Smooth muscle cell of the brain vasculature (primary cell): Measurements from ENCODE around the gene ZNF778.

Source experiments
- DNase-seq: peaks from one replicate; pipeline ENCODE4 v3.0.0-alpha.2; 2012; ENCODE audit warnings: low read depth, low spot score

Gene ZNF778

GRCh38 chr16:89193576-89194293 lies 23.8 kb upstream of the ZNF778 start:
- DNase-seq, result no peak

- DNase-seq, result no peak
Observed at GRCh38 chr16:89194340-89195311, 22.9 kb upstream of the ZNF778 start.

DNA sequence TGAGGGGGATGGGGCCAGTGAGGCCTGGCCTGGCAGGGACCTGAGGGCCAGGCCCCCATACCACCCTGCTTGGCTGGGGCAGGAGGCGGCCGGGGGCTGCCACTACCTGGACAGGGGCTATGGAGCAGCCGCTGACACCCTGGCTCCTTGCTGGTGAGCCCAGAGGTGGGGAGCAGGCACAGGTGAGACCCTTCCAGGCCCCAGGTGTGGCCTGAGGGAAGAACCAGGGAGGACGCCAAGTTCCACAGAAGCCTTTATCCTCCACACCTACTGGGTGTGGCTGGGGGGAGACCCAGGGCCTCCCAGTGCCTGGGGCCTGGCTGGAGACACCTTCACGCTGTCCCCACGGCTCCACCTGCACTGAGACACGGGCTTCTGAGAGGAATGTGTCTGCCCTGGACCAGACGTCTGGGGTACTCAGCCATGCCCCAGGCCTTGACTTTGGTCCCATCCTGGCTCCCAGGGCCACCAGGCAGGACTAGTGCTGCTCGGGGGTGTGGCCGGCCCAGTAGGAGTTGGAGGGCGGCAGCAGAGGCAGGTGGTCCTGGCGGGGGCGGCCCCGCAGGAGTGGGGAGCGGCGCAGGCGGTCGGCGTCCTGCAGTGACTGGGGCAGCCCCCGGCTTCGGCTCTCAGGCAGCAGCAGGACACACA lies 21.9 kb upstream of the ZNF778 start:
- no peak for DNase-seq

- DNase-seq, result no peak
Observed at GRCh38 chr16:89197033-89197632, 20.4 kb upstream of the ZNF778 start.

GRCh38 chr16:89197633-89198416 lies 19.7 kb upstream of the ZNF778 start:
- DNase-seq, result no peak

- no peak for DNase-seq
Observed at GRCh38 chr16:89198417-89199240, 18.9 kb upstream of the ZNF778 start.

DNA sequence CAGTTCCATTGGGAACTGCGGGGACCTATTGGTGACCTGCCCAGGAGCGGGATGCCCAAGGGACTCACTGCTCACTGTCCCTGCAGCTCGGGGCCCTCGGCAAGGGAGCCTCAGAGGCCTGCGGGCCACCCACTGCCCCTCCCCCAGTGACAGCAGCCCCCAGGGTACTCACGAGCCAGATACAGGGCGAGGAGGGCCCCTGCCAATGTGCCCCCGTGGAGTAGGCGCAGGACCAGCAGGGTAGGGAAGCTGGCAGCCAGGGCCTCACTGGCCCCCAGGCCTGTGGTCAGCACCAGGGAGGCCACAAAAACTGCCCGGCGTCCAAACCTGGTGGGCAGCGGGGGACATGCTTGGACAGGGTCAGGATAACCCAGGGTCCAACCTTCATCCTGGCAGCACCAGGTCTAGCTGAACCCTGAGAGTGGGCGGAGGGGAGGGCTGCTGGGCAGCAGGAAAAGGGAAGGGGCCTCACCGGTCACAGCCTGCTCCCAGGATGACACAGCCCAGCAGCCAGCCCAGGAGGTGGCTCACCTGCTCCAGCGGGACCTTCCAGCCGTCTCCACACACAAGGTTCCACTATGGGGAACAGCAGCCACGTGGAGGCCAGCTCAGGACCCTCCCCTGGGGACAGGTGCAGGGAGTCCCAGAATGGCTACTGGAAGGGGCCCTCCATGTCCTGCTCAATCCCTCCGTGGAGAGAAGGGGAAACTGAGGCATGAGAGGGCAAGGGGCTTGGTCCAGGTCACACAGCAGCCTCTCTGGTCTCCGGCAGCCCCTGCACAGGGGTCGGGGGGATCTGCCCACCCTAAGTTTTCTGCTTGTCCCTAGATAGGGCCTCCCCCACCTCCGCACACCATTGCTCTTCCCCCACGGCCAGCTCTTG lies 18.0 kb upstream of the ZNF778 start:
- no peak for DNase-seq

DNA sequence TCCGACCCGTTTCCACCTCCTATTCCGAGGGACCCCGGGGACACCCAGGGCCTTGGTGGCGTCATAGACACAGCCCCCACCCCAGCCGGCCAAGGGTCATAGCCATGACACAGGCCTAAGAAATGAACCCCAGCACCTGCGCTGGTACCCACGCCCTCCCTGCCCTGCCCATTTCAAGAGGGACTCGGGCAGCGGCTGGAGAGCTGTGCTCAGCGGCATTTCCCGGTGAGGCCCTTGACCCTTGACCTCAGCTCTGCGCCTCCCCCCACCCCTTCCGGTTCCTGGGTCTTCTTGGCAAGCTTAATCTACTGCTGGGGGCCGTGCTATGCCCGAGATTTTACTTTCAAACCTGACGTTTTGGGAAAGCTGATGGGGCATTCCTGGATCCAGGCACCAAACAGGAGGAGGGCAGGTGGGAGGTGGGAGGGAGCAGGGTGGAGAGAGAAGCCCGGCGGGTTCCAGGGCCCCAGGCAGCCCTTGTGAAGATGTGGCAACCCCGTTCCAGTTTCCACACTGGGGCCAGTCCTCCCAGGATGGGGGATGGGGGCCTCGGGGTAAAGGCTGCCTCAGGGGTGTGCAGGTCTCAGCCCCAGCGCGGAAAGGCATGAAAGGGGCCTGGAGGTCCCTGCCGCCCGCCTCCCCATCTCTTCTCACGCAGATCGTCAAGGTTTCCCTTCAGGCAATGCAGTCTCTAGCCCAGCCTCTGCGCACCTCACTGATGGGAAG lies 17.2 kb upstream of the ZNF778 start, which contains the start of gene SLC22A31:
SLC22A31 (minus strand) TSS at position 414 of the 726 bp plus-strand sequence; CDS start at position 378, 36 bp downstream.
- DNase-seq, result no peak

DNA sequence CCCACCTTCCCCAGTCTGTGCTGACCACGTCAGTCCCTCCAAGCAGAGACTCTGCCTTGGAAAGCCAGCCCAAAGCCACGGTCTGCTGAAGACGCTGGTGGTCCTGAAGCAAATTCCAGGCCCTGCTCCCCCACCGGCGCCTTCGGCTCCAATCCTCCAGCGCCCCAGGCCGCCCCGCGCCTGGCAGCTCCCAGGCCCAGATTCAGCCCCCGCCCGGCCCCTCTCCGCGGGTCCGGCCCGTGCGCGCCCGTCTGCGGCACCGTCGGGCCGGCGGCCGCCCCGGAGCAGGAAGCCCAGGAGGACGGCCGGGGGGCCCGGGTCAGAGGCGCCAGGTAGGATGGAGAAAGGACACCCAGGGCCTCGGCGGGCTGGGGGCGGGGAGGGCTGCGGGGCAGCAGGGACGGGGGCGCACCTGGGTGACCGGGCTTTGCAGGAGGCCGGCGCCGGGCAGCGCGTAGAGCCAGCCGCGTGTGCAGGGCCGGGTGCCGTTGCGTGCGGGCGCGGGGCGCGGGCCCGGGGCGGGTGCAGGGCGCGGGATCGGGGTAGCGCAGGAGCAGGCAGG lies 16.6 kb upstream of the ZNF778 start:
- DNase-seq, result no peak

GRCh38 chr16:89201439-89202377 lies 15.8 kb upstream of the ZNF778 start:
- DNase-seq, result no peak

GRCh38 chr16:89202422-89203215 lies 14.9 kb upstream of the ZNF778 start:
- no peak for DNase-seq

GRCh38 chr16:89207993-89208392 lies 9.5 kb upstream of the ZNF778 start:
- DNase-seq, result no peak

GRCh38 chr16:89209522-89210044 lies 7.9 kb upstream of the ZNF778 start:
- DNase-seq, result no peak

DNA sequence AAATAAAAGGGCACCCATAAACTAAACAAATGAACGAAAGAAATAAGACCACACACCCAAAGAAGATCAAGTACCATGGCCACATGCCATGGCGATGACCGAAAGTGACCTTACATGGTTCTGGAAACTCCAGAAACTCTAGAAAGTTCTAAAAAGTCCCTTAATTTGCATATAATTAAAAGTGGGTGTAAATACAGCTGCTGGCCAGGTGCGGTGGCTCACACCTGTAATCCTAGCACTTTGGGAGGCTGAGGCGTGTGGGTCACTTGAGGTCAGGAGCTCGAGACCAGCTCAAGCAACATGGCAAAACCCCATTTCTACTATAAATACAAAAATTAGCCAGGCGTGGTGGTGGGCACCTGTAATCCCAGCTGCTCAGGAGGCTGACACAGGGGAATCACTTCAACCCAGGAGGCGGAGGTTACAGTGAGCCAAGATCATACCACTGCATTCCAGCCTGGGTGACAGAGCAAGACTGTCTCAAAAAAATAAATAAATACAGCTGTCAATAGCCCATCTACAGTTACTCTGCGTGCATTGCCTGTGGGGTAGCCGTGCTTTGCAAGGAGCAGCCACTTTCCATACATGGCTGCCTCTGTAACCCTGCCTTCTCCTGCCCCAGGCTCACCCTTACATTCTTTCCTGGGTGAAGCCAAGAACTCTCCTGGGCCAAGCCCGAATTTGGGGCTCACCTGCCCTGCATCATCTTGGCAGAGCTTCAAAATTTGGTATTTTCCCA lies 7.2 kb upstream of the ZNF778 start:
- no peak for DNase-seq

- DNase-seq, result no peak
Observed at GRCh38 chr16:89210904-89211515, 6.5 kb upstream of the ZNF778 start.
